WTC11 (cell line): Measurements from ENCODE around the gene OR52N1. TPM values are rescaled to one million over a fixed set of nuclear protein-coding genes. Genes with fewer than 3 reads are reported as not detected.

Source experiments
- ATAC-seq: fragments of 200-7000 bp; cut with Tn5 transposase; 2 replicates; pipeline ENCODE4 v1.10.0; 2021; ENCODE audit warnings: mild to moderate bottlenecking, moderate library complexity
- CTCF ChIA-PET: fragments of 300-600 bp; sonication (Branson Sonifier 250); formaldehyde crosslinking; loops from one replicate; lab custom pipeline; 2021; ENCODE audit warnings: antibody characterized with exemption; lab: Charles Lee
- POLR2A ChIA-PET: fragments of 350-600 bp; sonication (Branson Sonifier 250); formaldehyde crosslinking; loops from one replicate; lab custom pipeline; 2021; ENCODE audit warnings: antibody characterized with exemption; lab: Charles Lee
- DNase-seq: peaks from one replicate; pipeline ENCODE4 v3.0.0; 2021; ENCODE audit warnings: low spot score
- H3K27ac Mint-ChIP-seq: 2 replicates; pipeline ENCODE4 v1.8.0; 2021; ENCODE audit warnings: mixed read lengths
- H3K27me3 Mint-ChIP-seq: 2 replicates; pipeline ENCODE4 v1.8.0; 2021; ENCODE audit warnings: low read depth, mild to moderate bottlenecking, moderate library complexity, mixed read lengths
- H3K36me3 Mint-ChIP-seq: 2 replicates; pipeline ENCODE4 v1.8.0; 2021; ENCODE audit warnings: mixed read lengths
- H3K4me1 Mint-ChIP-seq: 2 replicates; pipeline ENCODE4 v1.8.0; 2022; ENCODE audit warnings: mixed read lengths
- H3K4me3 Mint-ChIP-seq: 2 replicates; pipeline ENCODE4 v1.8.0; 2021; ENCODE audit warnings: mild to moderate bottlenecking, moderate library complexity, mixed read lengths
- H3K9me3 Mint-ChIP-seq: 2 replicates; pipeline ENCODE4 v1.8.0; 2021; ENCODE audit warnings: mixed read lengths
- ATF6 ChIP-seq: sonication (generic); formaldehyde crosslinking; IDR thresholded peaks from 2 replicates; pipeline ENCODE4 v1.8.1; 2023; ENCODE audit warnings: mild to moderate bottlenecking, missing genetic modification reagents
- ELF4 ChIP-seq: sonication (generic); formaldehyde crosslinking; IDR thresholded peaks from 2 replicates; pipeline ENCODE4 v1.8.1; 2022; ENCODE audit warnings: low read depth, mild to moderate bottlenecking, moderate library complexity, missing genetic modification reagents
- FOXP1 ChIP-seq: sonication (generic); formaldehyde crosslinking; IDR thresholded peaks from 2 replicates; pipeline ENCODE4 v1.8.0; 2022; ENCODE audit warnings: missing genetic modification reagents, mild to moderate bottlenecking, moderate library complexity, borderline replicate concordance
- OVOL2 ChIP-seq: fragments of 250-450 bp; sonication (Bioruptor Pico); IDR thresholded peaks from 2 replicates; pipeline ENCODE4 v1.9.0; 2021; ENCODE audit warnings: mild to moderate bottlenecking, borderline replicate concordance
- SOX15 ChIP-seq: fragments of 250-450 bp; sonication (Bioruptor Pico); IDR thresholded peaks from 2 replicates; pipeline ENCODE4 v1.9.0; 2021; ENCODE audit warnings: mild to moderate bottlenecking
- TEAD1 ChIP-seq: sonication (generic); formaldehyde crosslinking; IDR thresholded peaks from 2 replicates; pipeline ENCODE4 v1.8.0; 2022; ENCODE audit warnings: mild to moderate bottlenecking, missing genetic modification reagents
- ZNF121 ChIP-seq: sonication (generic); formaldehyde crosslinking; IDR thresholded peaks from 2 replicates; pipeline ENCODE4 v1.8.0; 2023; ENCODE audit warnings: missing genetic modification reagents
- ZNF396 ChIP-seq: fragments of 250-450 bp; sonication (Bioruptor Pico); IDR thresholded peaks from 2 replicates; pipeline ENCODE4 v1.8.0; 2021; ENCODE audit warnings: mild to moderate bottlenecking, moderate library complexity, borderline replicate concordance
- total RNA-seq: library from RNA; stranded (reverse); gene quantifications from 3 replicates; pipeline ENCODE4 v1.2.3, GENCODE V29; 2021
- TF ChIP-seq, protein P1 (sequence below): sonication (generic); formaldehyde crosslinking; IDR thresholded peaks from 2 replicates; pipeline ENCODE4 v1.8.1; 2023; ENCODE audit warnings: mild to moderate bottlenecking, missing genetic modification reagents, moderate library complexity
- TF ChIP-seq, protein P2 (sequence below): sonication (generic); formaldehyde crosslinking; IDR thresholded peaks from 2 replicates; pipeline ENCODE4 v1.8.0; 2022; ENCODE audit warnings: mild to moderate bottlenecking, missing genetic modification reagents
- TF ChIP-seq, protein P3 (sequence below): fragments of 250-450 bp; sonication (Bioruptor Pico); IDR thresholded peaks from 2 replicates; pipeline ENCODE4 v1.9.0; 2021; ENCODE audit warnings: mild to moderate bottlenecking, borderline replicate concordance
- TF ChIP-seq, protein P4 (sequence below): sonication (generic); formaldehyde crosslinking; conservative IDR thresholded peaks from 2 replicates; pipeline ENCODE4 v1.8.1; 2023; ENCODE audit warnings: mild to moderate bottlenecking, low read depth, missing genetic modification reagents, moderate library complexity

The OR52N1 gene
- total RNA-seq, 1 experiment from 2014 or later = not detected

GRCh38 chr11:5831196-5831829 is 40.2 kb upstream of the OR52N1 start:
- TF ChIP-seq, protein P1, sequence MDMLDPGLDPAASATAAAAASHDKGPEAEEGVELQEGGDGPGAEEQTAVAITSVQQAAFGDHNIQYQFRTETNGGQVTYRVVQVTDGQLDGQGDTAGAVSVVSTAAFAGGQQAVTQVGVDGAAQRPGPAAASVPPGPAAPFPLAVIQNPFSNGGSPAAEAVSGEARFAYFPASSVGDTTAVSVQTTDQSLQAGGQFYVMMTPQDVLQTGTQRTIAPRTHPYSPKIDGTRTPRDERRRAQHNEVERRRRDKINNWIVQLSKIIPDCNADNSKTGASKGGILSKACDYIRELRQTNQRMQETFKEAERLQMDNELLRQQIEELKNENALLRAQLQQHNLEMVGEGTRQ (CRISPR knock-in tag) = no peak
- TF ChIP-seq TEAD1 (CRISPR knock-in tag) (no peak), ZNF121 (CRISPR knock-in tag) (no peak), OVOL2 (CRISPR knock-in tag) (no peak), ZNF396 (CRISPR knock-in tag) (no peak), ELF4 (CRISPR knock-in tag) (no peak), FOXP1 (no peak), ATF6 (CRISPR knock-in tag) (no peak), SOX15 (no peak)
- TF ChIP-seq, protein P2, sequence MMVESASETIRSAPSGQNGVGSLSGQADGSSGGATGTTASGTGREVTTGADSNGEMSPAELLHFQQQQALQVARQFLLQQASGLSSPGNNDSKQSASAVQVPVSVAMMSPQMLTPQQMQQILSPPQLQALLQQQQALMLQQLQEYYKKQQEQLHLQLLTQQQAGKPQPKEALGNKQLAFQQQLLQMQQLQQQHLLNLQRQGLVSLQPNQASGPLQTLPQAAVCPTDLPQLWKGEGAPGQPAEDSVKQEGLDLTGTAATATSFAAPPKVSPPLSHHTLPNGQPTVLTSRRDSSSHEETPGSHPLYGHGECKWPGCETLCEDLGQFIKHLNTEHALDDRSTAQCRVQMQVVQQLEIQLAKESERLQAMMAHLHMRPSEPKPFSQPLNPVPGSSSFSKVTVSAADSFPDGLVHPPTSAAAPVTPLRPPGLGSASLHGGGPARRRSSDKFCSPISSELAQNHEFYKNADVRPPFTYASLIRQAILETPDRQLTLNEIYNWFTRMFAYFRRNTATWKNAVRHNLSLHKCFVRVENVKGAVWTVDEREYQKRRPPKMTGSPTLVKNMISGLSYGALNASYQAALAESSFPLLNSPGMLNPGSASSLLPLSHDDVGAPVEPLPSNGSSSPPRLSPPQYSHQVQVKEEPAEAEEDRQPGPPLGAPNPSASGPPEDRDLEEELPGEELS = no peak
- TF ChIP-seq, protein P3, sequence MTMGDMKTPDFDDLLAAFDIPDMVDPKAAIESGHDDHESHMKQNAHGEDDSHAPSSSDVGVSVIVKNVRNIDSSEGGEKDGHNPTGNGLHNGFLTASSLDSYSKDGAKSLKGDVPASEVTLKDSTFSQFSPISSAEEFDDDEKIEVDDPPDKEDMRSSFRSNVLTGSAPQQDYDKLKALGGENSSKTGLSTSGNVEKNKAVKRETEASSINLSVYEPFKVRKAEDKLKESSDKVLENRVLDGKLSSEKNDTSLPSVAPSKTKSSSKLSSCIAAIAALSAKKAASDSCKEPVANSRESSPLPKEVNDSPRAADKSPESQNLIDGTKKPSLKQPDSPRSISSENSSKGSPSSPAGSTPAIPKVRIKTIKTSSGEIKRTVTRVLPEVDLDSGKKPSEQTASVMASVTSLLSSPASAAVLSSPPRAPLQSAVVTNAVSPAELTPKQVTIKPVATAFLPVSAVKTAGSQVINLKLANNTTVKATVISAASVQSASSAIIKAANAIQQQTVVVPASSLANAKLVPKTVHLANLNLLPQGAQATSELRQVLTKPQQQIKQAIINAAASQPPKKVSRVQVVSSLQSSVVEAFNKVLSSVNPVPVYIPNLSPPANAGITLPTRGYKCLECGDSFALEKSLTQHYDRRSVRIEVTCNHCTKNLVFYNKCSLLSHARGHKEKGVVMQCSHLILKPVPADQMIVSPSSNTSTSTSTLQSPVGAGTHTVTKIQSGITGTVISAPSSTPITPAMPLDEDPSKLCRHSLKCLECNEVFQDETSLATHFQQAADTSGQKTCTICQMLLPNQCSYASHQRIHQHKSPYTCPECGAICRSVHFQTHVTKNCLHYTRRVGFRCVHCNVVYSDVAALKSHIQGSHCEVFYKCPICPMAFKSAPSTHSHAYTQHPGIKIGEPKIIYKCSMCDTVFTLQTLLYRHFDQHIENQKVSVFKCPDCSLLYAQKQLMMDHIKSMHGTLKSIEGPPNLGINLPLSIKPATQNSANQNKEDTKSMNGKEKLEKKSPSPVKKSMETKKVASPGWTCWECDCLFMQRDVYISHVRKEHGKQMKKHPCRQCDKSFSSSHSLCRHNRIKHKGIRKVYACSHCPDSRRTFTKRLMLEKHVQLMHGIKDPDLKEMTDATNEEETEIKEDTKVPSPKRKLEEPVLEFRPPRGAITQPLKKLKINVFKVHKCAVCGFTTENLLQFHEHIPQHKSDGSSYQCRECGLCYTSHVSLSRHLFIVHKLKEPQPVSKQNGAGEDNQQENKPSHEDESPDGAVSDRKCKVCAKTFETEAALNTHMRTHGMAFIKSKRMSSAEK (CRISPR knock-in tag) = no peak
- TF ChIP-seq, protein P4, sequence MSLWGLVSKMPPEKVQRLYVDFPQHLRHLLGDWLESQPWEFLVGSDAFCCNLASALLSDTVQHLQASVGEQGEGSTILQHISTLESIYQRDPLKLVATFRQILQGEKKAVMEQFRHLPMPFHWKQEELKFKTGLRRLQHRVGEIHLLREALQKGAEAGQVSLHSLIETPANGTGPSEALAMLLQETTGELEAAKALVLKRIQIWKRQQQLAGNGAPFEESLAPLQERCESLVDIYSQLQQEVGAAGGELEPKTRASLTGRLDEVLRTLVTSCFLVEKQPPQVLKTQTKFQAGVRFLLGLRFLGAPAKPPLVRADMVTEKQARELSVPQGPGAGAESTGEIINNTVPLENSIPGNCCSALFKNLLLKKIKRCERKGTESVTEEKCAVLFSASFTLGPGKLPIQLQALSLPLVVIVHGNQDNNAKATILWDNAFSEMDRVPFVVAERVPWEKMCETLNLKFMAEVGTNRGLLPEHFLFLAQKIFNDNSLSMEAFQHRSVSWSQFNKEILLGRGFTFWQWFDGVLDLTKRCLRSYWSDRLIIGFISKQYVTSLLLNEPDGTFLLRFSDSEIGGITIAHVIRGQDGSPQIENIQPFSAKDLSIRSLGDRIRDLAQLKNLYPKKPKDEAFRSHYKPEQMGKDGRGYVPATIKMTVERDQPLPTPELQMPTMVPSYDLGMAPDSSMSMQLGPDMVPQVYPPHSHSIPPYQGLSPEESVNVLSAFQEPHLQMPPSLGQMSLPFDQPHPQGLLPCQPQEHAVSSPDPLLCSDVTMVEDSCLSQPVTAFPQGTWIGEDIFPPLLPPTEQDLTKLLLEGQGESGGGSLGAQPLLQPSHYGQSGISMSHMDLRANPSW (CRISPR knock-in tag) = no peak
- H3K27ac Mint-ChIP-seq = peak overlapping the region; percentile 87
- no peak overlapping the region for H3K4me3 Mint-ChIP-seq
- peaks cover 10% of the 10 kb centered on the region for H3K36me3 Mint-ChIP-seq
- ATAC-seq = peak; percentile 92
- peaks cover 4% of the 10 kb centered on the region; the same call in 1 of the 2 replicates for H3K27me3 Mint-ChIP-seq
- peaks cover 17% of the 10 kb centered on the region for H3K9me3 Mint-ChIP-seq
- DNase-seq = peak; percentile 40
- peaks cover 19% of the 10 kb centered on the region for H3K4me1 Mint-ChIP-seq
- POLR2A ChIA-PET = interaction anchor here (0.9 kb wide), 1 partner anchor 522 kb away, joined by 3 read pairs; no protein-coding TSS in a partner anchor
- CTCF ChIA-PET = interaction anchor here (0.9 to 1.6 kb wide), 2 partner anchors 9 to 60 kb away, joined by 3 to 4 read pairs; no protein-coding TSS in a partner anchor
